Ovary (tissue), 3 donors: ENCODE data around the gene RBBP6.

Source experiments
- EP300 ChIP-seq: sonication (generic); formaldehyde crosslinking; IDR thresholded peaks from one replicate; pipeline ENCODE4 v1.6.1; 2017; ENCODE audit warnings: antibody characterized with exemption
- POLR2A ChIP-seq: fragments of 450-650 bp; IDR thresholded peaks from one replicate; pipeline ENCODE4 v1.6.1; 2017; ENCODE audit warnings: antibody characterized with exemption, mild to moderate bottlenecking, moderate library complexity
- TF ChIP-seq, protein P1 (sequence below), 3 donors: fragments of 450-650 bp in 2 of 3; fragments of 200-600 bp in 1 of 3; IDR thresholded peaks; one replicate each; pipeline versions ENCODE4 v1.5.1 to v1.8.0; 2016 to 2022; ENCODE audit warnings: antibody characterized with exemption in 3 of 3, mild to moderate bottlenecking in 1 of 3
- donor health status: DM: no; HTN: no; CAD: no.

DNA sequence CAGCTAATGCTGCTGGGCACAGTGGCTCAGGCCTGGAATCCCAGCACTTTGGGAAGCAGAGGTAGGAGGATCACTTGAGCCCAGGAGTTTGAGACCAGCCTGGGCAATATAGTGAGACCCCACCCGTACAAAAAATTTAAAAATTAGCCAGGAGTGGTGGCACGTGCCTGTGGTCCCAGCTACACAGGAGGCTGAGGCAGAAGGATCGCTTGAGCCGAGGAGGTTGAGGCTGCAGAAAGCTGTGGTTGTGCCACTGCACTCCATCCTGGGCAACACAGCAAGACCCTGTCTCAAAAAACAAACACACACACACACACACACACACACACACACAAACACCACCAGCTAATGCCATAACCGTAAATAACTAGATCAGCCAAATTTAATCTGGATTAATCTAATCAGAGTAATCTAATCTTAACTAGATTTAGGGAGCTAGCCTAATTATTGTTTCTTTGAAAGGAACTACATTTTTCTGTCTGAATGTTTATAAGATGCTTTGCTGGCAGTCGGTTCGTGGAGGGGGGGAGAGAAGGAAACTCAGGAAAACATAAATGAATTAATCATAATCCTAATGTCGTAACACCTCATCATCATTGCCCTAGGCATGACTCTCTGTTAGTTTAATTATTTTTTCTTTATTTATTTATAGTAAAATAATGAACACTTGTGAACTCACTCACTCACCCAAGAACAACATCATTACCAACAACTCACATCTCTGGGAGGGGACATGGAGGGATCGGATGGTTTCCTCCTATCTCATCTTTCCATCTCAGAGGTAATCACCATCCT is 12.5 kb upstream of the RBBP6 start:
- TF ChIP-seq, protein P1, sequence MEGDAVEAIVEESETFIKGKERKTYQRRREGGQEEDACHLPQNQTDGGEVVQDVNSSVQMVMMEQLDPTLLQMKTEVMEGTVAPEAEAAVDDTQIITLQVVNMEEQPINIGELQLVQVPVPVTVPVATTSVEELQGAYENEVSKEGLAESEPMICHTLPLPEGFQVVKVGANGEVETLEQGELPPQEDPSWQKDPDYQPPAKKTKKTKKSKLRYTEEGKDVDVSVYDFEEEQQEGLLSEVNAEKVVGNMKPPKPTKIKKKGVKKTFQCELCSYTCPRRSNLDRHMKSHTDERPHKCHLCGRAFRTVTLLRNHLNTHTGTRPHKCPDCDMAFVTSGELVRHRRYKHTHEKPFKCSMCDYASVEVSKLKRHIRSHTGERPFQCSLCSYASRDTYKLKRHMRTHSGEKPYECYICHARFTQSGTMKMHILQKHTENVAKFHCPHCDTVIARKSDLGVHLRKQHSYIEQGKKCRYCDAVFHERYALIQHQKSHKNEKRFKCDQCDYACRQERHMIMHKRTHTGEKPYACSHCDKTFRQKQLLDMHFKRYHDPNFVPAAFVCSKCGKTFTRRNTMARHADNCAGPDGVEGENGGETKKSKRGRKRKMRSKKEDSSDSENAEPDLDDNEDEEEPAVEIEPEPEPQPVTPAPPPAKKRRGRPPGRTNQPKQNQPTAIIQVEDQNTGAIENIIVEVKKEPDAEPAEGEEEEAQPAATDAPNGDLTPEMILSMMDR (IDR thresholded peaks at IDR 0.05) = no peak
- no peak for TF ChIP-seq EP300
- TF ChIP-seq POLR2A = no peak
